Liver (tissue), 3 donors: ENCODE measurements around the gene FCN3.

ENCODE experiments used
- EGR1 ChIP-seq, 2 donors: IDR thresholded peaks; 2 replicates each; pipeline ENCODE4 v1.6.1; 2016 to 2018; ENCODE audit warnings: antibody characterized with exemption in 2 of 2, low read depth in 2 of 2
- FOXA1 ChIP-seq: IDR thresholded peaks from 2 replicates; pipeline ENCODE4 v1.6.1; 2016; ENCODE audit warnings: antibody characterized with exemption
- GABPA ChIP-seq, 2 donors: IDR thresholded peaks in 1 of 2; conservative IDR thresholded peaks in 1 of 2; 2 replicates each; pipeline ENCODE4 v1.6.1; 2016; ENCODE audit warnings: antibody characterized with exemption in 2 of 2, mild to moderate bottlenecking in 1 of 2, moderate library complexity in 1 of 2
- HNF4A ChIP-seq, 2 donors: conservative IDR thresholded peaks; 2 replicates each; pipeline ENCODE4 v1.6.1; 2016; ENCODE audit warnings: antibody characterized with exemption in 2 of 2, mild to moderate bottlenecking in 2 of 2
- JUND ChIP-seq, 2 donors: IDR thresholded peaks; 2 replicates each; pipeline ENCODE4 v1.6.1; 2016; ENCODE audit warnings: antibody characterized with exemption in 2 of 2
- RAD21 ChIP-seq, 2 donors: IDR thresholded peaks; 2 replicates each; pipeline ENCODE4 v1.6.1; 2016; ENCODE audit warnings: antibody characterized with exemption in 2 of 2, mild to moderate bottlenecking in 2 of 2
- SP1 ChIP-seq: IDR thresholded peaks from 2 replicates; pipeline ENCODE4 v1.6.1; 2018; ENCODE audit warnings: antibody characterized with exemption, mild to moderate bottlenecking
- TAF1 ChIP-seq: conservative IDR thresholded peaks from 2 replicates; pipeline ENCODE4 v1.6.1; 2016; ENCODE audit warnings: antibody characterized with exemption, mild to moderate bottlenecking
- TF ChIP-seq, protein P1 (sequence below): IDR thresholded peaks from 2 replicates; pipeline ENCODE4 v1.6.1; 2016; ENCODE audit warnings: antibody characterized with exemption, mild to moderate bottlenecking
- TF ChIP-seq, protein P2 (sequence below): IDR thresholded peaks from 2 replicates; pipeline ENCODE4 v1.6.1; 2016; ENCODE audit warnings: antibody characterized with exemption
- TF ChIP-seq, protein P3 (sequence below): IDR thresholded peaks from 2 replicates; pipeline ENCODE4 v1.6.1; 2016; ENCODE audit warnings: antibody characterized with exemption
- TF ChIP-seq, protein P4 (sequence below): fragments of 150-350 bp; IDR thresholded peaks from 2 replicates; pipeline ENCODE4 v1.5.1; 2017; ENCODE audit warnings: improper control_type of control experiment, low read depth, low read length; ENCODE audit not compliant: missing input control
- donor health status: healthy.
- donor health status: healthy.

DNA sequence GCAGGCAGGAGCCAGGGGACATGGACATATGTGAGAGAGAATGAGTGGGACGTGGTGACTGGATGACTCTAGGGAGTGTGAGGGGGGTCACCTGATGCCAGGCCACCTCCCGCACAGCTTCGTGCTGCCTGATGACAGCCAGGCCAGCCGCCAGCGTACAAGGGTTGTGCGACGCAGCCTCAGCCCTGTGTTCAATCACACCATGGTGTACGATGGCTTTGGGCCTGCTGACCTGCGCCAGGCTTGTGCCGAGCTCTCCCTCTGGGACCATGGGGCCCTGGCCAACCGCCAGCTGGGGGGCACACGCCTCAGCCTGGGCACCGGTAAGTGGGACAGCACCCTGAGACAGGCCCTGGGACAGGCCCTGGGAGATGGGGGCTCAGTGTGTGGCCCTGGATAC, 21.5 kb downstream of the FCN3 start:
- TF ChIP-seq, protein P1, sequence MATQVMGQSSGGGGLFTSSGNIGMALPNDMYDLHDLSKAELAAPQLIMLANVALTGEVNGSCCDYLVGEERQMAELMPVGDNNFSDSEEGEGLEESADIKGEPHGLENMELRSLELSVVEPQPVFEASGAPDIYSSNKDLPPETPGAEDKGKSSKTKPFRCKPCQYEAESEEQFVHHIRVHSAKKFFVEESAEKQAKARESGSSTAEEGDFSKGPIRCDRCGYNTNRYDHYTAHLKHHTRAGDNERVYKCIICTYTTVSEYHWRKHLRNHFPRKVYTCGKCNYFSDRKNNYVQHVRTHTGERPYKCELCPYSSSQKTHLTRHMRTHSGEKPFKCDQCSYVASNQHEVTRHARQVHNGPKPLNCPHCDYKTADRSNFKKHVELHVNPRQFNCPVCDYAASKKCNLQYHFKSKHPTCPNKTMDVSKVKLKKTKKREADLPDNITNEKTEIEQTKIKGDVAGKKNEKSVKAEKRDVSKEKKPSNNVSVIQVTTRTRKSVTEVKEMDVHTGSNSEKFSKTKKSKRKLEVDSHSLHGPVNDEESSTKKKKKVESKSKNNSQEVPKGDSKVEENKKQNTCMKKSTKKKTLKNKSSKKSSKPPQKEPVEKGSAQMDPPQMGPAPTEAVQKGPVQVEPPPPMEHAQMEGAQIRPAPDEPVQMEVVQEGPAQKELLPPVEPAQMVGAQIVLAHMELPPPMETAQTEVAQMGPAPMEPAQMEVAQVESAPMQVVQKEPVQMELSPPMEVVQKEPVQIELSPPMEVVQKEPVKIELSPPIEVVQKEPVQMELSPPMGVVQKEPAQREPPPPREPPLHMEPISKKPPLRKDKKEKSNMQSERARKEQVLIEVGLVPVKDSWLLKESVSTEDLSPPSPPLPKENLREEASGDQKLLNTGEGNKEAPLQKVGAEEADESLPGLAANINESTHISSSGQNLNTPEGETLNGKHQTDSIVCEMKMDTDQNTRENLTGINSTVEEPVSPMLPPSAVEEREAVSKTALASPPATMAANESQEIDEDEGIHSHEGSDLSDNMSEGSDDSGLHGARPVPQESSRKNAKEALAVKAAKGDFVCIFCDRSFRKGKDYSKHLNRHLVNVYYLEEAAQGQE = no peak
- TF ChIP-seq, protein P2, sequence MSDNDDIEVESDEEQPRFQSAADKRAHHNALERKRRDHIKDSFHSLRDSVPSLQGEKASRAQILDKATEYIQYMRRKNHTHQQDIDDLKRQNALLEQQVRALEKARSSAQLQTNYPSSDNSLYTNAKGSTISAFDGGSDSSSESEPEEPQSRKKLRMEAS = no peak
- TF ChIP-seq, protein P3, sequence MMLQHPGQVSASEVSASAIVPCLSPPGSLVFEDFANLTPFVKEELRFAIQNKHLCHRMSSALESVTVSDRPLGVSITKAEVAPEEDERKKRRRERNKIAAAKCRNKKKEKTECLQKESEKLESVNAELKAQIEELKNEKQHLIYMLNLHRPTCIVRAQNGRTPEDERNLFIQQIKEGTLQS = no peak
- TF ChIP-seq, protein P4, sequence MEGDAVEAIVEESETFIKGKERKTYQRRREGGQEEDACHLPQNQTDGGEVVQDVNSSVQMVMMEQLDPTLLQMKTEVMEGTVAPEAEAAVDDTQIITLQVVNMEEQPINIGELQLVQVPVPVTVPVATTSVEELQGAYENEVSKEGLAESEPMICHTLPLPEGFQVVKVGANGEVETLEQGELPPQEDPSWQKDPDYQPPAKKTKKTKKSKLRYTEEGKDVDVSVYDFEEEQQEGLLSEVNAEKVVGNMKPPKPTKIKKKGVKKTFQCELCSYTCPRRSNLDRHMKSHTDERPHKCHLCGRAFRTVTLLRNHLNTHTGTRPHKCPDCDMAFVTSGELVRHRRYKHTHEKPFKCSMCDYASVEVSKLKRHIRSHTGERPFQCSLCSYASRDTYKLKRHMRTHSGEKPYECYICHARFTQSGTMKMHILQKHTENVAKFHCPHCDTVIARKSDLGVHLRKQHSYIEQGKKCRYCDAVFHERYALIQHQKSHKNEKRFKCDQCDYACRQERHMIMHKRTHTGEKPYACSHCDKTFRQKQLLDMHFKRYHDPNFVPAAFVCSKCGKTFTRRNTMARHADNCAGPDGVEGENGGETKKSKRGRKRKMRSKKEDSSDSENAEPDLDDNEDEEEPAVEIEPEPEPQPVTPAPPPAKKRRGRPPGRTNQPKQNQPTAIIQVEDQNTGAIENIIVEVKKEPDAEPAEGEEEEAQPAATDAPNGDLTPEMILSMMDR = no peak
- TF ChIP-seq HNF4A (conservative IDR thresholded peaks at IDR 0.05) (no peak), JUND (IDR thresholded peaks at IDR 0.05) (no peak), TAF1 (no peak), GABPA (IDR thresholded peaks at IDR 0.05 in 1 of 2, conservative IDR thresholded peaks at IDR 0.05 in 1 of 2) (no peak), SP1 (no peak), FOXA1 (no peak), EGR1 (IDR thresholded peaks at IDR 0.05; ENCODE audit: low read depth in 2 of 2) (no peak), RAD21 (IDR thresholded peaks at IDR 0.05) (no peak)
